HG03460 (cell line): ENCODE measurements around the gene ACAP2.

ENCODE experiments used
- ATAC-seq: cut with Tn5 transposase; IDR thresholded peaks from one replicate; pipeline ENCODE4 v1.9.1; 2021; ENCODE audit not compliant: unreplicated experiment

Gene ACAP2

GRCh38 chr3:195224980-195225580 is 217.7 kb downstream of the ACAP2 start:
- ATAC-seq = no peak
